ENCODE data around the gene KATNB1. TPM values are rescaled to one million over a fixed set of nuclear protein-coding genes. Genes with fewer than 3 reads are reported as not detected.
"Not testable (repeated sequence)": the region's sequence is repeated elsewhere in the genome, so short reads cannot be mapped to it uniquely, and the experiment has no call there.

Gene KATNB1
- total RNA-seq, 1 experiment from 2014 or later, result 8.1 TPM

DNA sequence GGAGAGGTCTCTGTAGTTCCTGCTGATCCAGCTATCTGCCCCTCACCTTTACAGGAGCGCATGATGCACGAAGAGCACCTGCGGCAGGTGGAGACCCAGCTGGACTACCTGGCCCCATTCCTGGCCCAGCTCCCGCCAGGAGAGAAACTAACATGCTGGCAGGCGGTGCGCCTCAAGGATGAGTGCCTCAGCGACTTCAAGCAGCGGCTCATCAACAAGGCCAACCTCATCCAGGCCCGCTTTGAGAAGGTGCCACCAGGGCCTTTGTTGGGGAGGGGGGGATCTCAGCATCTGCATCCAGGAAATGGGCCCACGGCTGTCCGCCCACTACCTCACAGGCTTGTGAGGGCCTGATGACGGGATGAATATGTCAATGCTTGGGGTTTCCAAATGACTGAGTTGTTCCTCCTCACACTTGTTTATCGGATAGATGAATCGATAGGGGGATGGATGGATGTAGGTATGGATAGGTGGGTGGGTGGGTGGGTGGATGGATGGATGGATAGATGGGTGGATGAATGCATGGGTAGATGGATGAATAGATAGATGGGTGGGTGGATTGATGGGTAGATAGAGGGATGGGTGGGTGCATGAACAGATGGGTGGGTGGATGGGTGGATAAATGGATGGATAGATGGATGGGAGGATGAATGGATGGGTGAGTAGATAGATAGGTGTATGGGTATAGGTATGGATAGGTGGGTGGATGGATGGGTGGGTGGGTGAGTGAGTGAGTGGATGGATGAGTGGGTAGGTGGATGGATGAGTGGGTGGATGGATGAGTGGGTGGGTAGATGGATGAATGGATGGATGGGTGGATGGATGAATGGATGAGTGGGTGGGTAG is 7.0 kb upstream of the KATNB1 start:
- DNase-seq (ENCODE audit: low read depth, low spot score) (no peak), ATAC-seq (no peak)
- intact Hi-C loops (cut with micrococcal nuclease; ENCODE audit: unreplicated experiment), result no loop called here
- no peak for TF ChIP-seq POLR2AphosphoS5 (IDR thresholded peaks at IDR 0.05; ENCODE audit: low read depth, low read length)
- TF ChIP-seq, protein P1, sequence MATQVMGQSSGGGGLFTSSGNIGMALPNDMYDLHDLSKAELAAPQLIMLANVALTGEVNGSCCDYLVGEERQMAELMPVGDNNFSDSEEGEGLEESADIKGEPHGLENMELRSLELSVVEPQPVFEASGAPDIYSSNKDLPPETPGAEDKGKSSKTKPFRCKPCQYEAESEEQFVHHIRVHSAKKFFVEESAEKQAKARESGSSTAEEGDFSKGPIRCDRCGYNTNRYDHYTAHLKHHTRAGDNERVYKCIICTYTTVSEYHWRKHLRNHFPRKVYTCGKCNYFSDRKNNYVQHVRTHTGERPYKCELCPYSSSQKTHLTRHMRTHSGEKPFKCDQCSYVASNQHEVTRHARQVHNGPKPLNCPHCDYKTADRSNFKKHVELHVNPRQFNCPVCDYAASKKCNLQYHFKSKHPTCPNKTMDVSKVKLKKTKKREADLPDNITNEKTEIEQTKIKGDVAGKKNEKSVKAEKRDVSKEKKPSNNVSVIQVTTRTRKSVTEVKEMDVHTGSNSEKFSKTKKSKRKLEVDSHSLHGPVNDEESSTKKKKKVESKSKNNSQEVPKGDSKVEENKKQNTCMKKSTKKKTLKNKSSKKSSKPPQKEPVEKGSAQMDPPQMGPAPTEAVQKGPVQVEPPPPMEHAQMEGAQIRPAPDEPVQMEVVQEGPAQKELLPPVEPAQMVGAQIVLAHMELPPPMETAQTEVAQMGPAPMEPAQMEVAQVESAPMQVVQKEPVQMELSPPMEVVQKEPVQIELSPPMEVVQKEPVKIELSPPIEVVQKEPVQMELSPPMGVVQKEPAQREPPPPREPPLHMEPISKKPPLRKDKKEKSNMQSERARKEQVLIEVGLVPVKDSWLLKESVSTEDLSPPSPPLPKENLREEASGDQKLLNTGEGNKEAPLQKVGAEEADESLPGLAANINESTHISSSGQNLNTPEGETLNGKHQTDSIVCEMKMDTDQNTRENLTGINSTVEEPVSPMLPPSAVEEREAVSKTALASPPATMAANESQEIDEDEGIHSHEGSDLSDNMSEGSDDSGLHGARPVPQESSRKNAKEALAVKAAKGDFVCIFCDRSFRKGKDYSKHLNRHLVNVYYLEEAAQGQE (IDR thresholded peaks at IDR 0.05; ENCODE audit: insufficient read depth in 1 of 2, low read depth in 2 of 2, low read length in 1 of 2), result no peak
- no peak for TF ChIP-seq SIN3A (IDR thresholded peaks at IDR 0.05; ENCODE audit: borderline replicate concordance, insufficient read depth, low read depth, low read length)
- TF ChIP-seq, protein P2, sequence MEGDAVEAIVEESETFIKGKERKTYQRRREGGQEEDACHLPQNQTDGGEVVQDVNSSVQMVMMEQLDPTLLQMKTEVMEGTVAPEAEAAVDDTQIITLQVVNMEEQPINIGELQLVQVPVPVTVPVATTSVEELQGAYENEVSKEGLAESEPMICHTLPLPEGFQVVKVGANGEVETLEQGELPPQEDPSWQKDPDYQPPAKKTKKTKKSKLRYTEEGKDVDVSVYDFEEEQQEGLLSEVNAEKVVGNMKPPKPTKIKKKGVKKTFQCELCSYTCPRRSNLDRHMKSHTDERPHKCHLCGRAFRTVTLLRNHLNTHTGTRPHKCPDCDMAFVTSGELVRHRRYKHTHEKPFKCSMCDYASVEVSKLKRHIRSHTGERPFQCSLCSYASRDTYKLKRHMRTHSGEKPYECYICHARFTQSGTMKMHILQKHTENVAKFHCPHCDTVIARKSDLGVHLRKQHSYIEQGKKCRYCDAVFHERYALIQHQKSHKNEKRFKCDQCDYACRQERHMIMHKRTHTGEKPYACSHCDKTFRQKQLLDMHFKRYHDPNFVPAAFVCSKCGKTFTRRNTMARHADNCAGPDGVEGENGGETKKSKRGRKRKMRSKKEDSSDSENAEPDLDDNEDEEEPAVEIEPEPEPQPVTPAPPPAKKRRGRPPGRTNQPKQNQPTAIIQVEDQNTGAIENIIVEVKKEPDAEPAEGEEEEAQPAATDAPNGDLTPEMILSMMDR (IDR thresholded peaks at IDR 0.05), result no peak
- TF ChIP-seq TCF7L2 (IDR thresholded peaks at IDR 0.05; ENCODE audit: low read depth, low read length), result no peak
- Histone ChIP-seq H3K27ac (ENCODE audit: low read length) (no peak overlapping the region), H3K9me3 (ENCODE audit: control insufficient read depth, insufficient read depth, low read depth, low read length) (no peaks in the 10 kb centered on the region), H3K27me3 (ENCODE audit: control insufficient read depth, insufficient read depth, low read length) (no peaks in the 10 kb centered on the region), H3K36me3 (ENCODE audit: control insufficient read depth, insufficient read depth, low read length) (no peaks in the 10 kb centered on the region), H3K4me1 (ENCODE audit: control insufficient read depth, insufficient read depth, low read length) (no peaks in the 10 kb centered on the region), H3K4me3 (ENCODE audit: low read depth in 2 of 2, low read length in 2 of 2) (no peak overlapping the region)
- ChIA-PET POLR2A (no interaction called here), CTCF (no interaction called here)
- in situ Hi-C loops (cut with HindIII; ENCODE audit: low pct_unique_long_range_greater_than_20kb, low sequenced_read_pairs), result no loop called here
- BruUV-seq (replicated peaks), result no TSS peak

DNA sequence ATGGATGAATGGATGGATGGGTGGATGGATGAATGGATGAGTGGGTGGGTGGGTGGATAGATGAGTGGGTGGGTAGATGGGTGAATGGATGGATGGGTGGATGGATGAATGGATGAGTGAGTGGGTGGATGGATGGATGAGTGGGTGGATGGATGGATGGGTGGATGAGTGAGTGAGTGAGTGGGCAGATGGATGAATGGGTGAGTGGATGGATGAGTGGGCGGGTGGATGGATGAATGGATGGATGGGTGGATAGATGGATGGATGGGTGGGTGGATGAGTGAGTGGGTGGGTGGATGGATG is 6.4 kb upstream of the KATNB1 start:
- Histone ChIP-seq H3K27me3 (ENCODE audit: control insufficient read depth, insufficient read depth, low read length) (no peaks in the 10 kb centered on the region), H3K27ac (ENCODE audit: low read length) (no peak overlapping the region), H3K9me3 (ENCODE audit: control insufficient read depth, insufficient read depth, low read depth, low read length) (no peaks in the 10 kb centered on the region), H3K36me3 (ENCODE audit: control insufficient read depth, insufficient read depth, low read length) (no peaks in the 10 kb centered on the region), H3K4me1 (ENCODE audit: control insufficient read depth, insufficient read depth, low read length) (no peaks in the 10 kb centered on the region), H3K4me3 (ENCODE audit: low read depth in 2 of 2, low read length in 2 of 2) (no peak overlapping the region)
- intact Hi-C loops (cut with micrococcal nuclease; ENCODE audit: unreplicated experiment), result no loop called here
- BruUV-seq (replicated peaks), result no TSS peak
- TF ChIP-seq, protein P1 (IDR thresholded peaks at IDR 0.05; ENCODE audit: insufficient read depth in 1 of 2, low read depth in 2 of 2, low read length in 1 of 2), result no peak
- TF ChIP-seq, protein P2 (IDR thresholded peaks at IDR 0.05), result no peak
- no peak for TF ChIP-seq TCF7L2 (IDR thresholded peaks at IDR 0.05; ENCODE audit: low read depth, low read length)
- no peak for TF ChIP-seq POLR2AphosphoS5 (IDR thresholded peaks at IDR 0.05; ENCODE audit: low read depth, low read length)
- no peak for TF ChIP-seq SIN3A (IDR thresholded peaks at IDR 0.05; ENCODE audit: borderline replicate concordance, insufficient read depth, low read depth, low read length)
- ChIA-PET POLR2A (no interaction called here), CTCF (no interaction called here)
- DNase-seq (ENCODE audit: low read depth, low spot score), result no peak
- in situ Hi-C loops (cut with HindIII; ENCODE audit: low pct_unique_long_range_greater_than_20kb, low sequenced_read_pairs), result no loop called here
- ATAC-seq, result no peak

DNA sequence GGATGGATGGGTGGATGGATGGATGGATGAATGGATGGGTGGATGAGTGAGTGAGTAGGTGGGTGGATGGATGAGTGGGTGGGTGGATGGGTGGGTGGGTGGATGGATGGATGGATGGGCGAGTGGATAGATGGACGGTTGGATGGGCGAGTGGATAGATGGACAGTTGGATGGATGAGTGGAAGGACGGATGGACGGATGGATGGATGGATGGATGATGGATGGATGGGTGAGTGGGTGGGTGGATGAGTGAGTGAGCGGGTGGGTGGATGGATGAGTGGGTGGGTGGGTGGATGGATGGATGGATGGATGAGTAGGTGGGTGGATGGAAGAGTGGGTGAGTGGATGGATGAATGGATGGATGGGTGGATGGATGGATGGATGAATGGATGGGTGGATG is 5.7 kb upstream of the KATNB1 start:
- H3K36me3 ChIP-seq (ENCODE audit: control insufficient read depth, insufficient read depth, low read length); H3K9me3 ChIP-seq (ENCODE audit: control insufficient read depth, insufficient read depth, low read depth, low read length); H3K27me3 ChIP-seq (ENCODE audit: control insufficient read depth, insufficient read depth, low read length); CTCF ChIA-PET; H3K27ac ChIP-seq (ENCODE audit: low read length); intact Hi-C loops (cut with micrococcal nuclease; ENCODE audit: unreplicated experiment); H3K4me1 ChIP-seq (ENCODE audit: control insufficient read depth, insufficient read depth, low read length); BruUV-seq (replicated peaks); H3K4me3 ChIP-seq (ENCODE audit: low read depth in 2 of 2, low read length in 2 of 2); POLR2A ChIA-PET; in situ Hi-C loops (cut with HindIII; ENCODE audit: low pct_unique_long_range_greater_than_20kb, low sequenced_read_pairs); ATAC-seq; DNase-seq (ENCODE audit: low read depth, low spot score): not testable (repeated sequence)
